ENCODE data around the gene OGFOD3.

DNA sequence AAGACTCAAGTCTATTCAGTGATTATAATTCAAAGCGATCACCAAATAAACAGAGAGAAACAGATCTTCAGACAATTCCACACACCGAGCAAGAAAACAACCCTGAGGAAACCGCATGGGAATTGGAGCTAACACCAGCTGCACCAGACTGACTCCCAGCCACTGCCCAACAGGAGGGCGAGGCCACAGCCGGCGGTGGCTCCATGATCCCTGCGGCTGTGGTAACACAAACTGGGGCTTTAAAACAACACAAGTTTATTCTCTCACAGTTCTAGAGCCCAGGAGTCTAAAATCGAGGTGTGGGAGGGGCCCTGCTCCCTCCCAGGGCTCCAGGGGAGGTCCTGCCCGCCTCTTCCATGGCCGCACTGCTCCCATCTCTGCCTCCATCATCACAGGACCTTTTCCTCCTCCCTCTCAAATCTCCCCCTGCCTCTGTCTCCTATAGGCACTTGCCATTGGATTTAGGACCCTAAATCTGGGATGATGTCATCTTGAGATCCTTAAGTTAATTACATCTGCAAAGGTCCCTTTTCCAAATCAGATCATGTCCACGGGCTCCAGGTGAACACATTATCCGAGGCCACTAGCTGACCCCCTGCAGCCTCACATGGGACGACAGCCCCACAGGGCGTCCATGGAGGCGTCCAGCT is 10.0 kb downstream of the OGFOD3 start:
- TF ChIP-seq, protein P1, sequence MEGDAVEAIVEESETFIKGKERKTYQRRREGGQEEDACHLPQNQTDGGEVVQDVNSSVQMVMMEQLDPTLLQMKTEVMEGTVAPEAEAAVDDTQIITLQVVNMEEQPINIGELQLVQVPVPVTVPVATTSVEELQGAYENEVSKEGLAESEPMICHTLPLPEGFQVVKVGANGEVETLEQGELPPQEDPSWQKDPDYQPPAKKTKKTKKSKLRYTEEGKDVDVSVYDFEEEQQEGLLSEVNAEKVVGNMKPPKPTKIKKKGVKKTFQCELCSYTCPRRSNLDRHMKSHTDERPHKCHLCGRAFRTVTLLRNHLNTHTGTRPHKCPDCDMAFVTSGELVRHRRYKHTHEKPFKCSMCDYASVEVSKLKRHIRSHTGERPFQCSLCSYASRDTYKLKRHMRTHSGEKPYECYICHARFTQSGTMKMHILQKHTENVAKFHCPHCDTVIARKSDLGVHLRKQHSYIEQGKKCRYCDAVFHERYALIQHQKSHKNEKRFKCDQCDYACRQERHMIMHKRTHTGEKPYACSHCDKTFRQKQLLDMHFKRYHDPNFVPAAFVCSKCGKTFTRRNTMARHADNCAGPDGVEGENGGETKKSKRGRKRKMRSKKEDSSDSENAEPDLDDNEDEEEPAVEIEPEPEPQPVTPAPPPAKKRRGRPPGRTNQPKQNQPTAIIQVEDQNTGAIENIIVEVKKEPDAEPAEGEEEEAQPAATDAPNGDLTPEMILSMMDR (IDR thresholded peaks at IDR 0.05), result no peak
- no peak for TF ChIP-seq POLR2A (IDR thresholded peaks at IDR 0.05)
